ENCODE data around the gene KCNAB1. TPM values are rescaled to one million over a fixed set of nuclear protein-coding genes. Genes with fewer than 3 reads are reported as not detected.
"Not testable (repeated sequence)": the region's sequence is repeated elsewhere in the genome, so short reads cannot be mapped to it uniquely, and the experiment has no call there.

KCNAB1 gene
- polyA plus RNA-seq (2011; rRNA removed) (0.07 TPM in 1 of 2 replicates, not detected in the other), polyA minus RNA-seq (2011; rRNA and poly(A)+ RNA removed) (0.26 and 0.28 TPM in 2 replicates)

DNA sequence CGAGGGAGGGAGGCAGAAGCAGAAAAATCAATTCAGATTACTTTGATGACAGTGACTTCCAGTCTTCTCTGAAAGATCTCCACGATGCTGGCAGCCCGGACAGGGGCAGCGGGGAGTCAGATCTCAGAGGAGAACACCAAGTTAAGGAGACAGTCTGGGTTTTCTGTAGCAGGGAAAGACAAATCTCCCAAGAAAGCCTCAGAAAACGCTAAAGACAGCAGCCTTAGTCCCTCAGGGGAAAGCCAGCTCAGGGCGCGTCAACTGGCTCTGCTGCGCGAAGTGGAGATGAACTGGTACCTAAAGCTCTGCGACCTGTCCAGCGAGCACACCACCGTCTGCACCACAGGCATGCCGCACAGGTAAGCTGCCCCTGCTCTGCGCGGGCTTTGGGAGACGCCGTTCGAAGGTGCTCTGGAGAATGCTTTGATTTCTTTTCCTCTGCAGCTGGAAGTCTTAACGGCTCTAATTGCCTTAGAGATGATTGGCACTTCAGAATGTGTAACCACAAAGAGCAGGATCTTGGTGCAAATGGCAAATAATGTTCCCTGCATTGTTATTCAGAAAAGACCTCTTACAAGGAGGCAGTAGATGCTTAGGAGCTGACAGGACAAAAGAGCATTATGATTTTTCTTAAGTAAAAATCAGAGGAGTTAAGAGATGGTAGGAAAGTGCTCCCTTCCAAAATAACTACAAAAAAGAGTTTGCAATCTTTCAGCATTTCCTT is at the start of gene KCNAB1:
Gene KCNAB1, plus strand, starts transcription at position 51 of the 724 bp plus-strand sequence.
- Histone ChIP-seq H3K27ac (ENCODE audit: low read depth, low read length) (no peak within 1 kb of the TSS), H3K4me3 (ENCODE audit: low read depth, low read length) (no peak within 1 kb of the TSS), H3K9me3 (ENCODE audit: control insufficient read depth, insufficient read depth, low read length) (no peaks in the 10 kb centered on the region), H3K27me3 (ENCODE audit: control insufficient read depth, insufficient read depth, low read length) (no peaks in the 10 kb centered on the region)
- TF ChIP-seq, protein P1, sequence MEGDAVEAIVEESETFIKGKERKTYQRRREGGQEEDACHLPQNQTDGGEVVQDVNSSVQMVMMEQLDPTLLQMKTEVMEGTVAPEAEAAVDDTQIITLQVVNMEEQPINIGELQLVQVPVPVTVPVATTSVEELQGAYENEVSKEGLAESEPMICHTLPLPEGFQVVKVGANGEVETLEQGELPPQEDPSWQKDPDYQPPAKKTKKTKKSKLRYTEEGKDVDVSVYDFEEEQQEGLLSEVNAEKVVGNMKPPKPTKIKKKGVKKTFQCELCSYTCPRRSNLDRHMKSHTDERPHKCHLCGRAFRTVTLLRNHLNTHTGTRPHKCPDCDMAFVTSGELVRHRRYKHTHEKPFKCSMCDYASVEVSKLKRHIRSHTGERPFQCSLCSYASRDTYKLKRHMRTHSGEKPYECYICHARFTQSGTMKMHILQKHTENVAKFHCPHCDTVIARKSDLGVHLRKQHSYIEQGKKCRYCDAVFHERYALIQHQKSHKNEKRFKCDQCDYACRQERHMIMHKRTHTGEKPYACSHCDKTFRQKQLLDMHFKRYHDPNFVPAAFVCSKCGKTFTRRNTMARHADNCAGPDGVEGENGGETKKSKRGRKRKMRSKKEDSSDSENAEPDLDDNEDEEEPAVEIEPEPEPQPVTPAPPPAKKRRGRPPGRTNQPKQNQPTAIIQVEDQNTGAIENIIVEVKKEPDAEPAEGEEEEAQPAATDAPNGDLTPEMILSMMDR (IDR thresholded peaks at IDR 0.05; ENCODE audit: low read depth, low read length), result no peak
- CTCF ChIA-PET, result interaction anchor here (1.6 kb wide), 1 partner anchor 314 kb away, joined by 4 read pairs; the partner anchor contains the start of gene C3orf33
- POLR2A ChIA-PET, result no interaction called here
- DNase-seq (ENCODE audit: low read depth, low spot score), result no peak

DNA sequence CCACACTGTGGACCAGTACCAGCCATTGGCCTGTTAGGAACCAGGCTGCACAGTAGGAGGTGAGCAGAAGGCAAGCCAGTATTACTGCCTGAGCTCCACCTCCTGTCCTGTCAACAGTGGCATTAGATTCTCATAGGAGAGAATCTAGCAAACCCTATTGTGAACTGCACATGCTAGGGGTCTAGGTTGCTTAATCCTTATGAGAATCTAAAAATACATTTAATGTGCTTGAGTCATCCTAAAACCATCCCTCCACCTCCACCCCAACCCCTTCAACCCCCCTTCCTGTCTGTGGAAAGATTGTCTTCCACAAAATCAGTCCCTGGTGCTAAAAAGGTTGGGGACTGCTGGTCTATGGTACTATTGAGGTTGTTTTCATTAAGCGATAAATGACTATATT is 49.3 kb upstream of the KCNAB1 start:
- no peak overlapping the region for H3K27ac ChIP-seq (ENCODE audit: low read depth, low read length)
- ChIA-PET CTCF (no interaction called here), POLR2A (no interaction called here)
- TF ChIP-seq, protein P1 (IDR thresholded peaks at IDR 0.05; ENCODE audit: low read depth, low read length), result no peak
- H3K27me3 ChIP-seq (ENCODE audit: control insufficient read depth, insufficient read depth, low read length), result no peaks in the 10 kb centered on the region
- no peaks in the 10 kb centered on the region; the same call in 1 of the 2 replicates for H3K9me3 ChIP-seq (ENCODE audit: control insufficient read depth, insufficient read depth, low read length)
- DNase-seq (ENCODE audit: low read depth, low spot score), result no peak
- H3K4me3 ChIP-seq (ENCODE audit: low read depth, low read length), result no peak overlapping the region

DNA sequence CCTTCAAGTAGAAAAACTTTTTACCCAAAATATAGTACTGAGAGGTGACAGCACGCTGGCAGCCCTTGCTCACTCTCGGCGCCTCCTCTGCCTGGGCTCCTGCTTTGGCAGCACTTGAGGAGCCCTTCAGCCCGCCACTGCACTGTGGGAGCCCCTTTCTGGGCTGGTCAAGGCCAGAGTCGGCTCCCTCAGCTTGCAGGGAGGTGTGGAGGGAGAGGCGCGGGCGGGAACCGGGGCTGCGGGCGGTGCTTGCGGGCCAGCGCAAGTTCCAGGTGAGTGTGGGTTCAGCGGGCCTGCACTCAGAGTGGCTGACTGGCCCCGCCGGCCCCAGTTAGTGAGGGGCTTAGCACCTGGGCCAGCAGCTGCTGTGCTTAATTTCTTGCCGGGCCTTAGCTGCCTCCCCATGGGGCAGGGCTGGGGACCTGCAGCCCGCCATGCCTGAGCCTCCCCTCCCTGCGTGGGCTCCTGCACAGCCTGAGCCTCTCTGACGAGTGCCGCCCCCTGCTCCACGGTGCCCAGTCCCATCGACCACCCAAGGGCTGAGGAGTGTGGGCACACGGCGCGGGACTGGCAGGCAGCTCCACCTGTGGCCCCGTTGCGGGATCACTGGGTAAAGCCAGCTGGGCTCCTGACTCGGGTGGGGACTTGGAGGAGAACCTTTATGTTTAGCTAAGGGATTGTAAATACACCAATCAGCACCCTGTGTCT is 47.3 kb upstream of the KCNAB1 start:
- POLR2A ChIA-PET, CTCF ChIA-PET: not testable (repeated sequence)

DNA sequence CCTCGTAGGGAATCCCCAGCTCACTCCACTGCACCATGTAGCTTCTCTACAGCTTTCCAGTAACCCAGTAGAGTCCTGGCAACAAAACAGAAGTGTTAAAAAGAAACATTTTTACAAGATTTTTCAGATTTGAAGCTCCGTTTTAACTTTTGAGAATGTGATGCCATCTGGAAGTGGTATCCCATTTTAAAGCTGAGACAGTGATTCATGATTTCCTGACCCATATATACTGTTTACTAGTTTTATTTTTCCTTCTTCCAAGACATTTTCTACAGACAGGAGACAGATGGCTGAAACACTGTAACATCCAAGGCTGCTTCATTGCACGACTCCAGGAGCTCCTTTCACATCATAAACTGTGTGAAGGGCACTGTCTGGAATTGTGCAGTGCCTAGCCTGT is 30.3 kb upstream of the KCNAB1 start:
- POLR2A ChIA-PET, result no interaction called here
- no peak overlapping the region for H3K4me3 ChIP-seq (ENCODE audit: low read depth, low read length)

More for the DNA sequence above, 47.3 kb upstream of the KCNAB1 start:
- H3K27me3 ChIP-seq (ENCODE audit: control insufficient read depth, insufficient read depth, low read length); H3K9me3 ChIP-seq (ENCODE audit: control insufficient read depth, insufficient read depth, low read length); H3K27ac ChIP-seq (ENCODE audit: low read depth, low read length); DNase-seq (ENCODE audit: low read depth, low spot score); H3K4me3 ChIP-seq (ENCODE audit: low read depth, low read length): not testable (repeated sequence)

DNA sequence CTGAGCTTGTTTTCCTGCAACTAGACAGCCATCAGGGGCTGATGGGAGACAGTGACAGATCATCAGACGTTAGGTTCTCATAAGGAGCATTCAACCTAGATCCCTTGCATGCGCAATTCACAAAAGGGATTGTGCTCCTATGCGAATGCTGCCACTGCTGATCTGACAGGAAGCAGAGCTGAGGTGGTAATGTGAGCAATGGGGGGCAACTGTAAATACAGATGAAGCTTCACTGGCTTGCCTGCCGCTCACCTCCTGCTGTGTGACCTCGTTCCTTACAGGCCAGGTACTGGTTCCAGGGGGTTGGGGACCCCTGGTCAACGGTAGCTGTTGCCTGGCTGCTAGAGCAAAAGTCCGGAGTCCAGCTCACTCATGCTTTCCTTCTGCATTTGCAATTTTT is 26.4 kb upstream of the KCNAB1 start:
- ChIA-PET CTCF (interaction anchor here (0.6 kb wide), 1 partner anchor 362 kb away, joined by 3 read pairs; no protein-coding TSS in a partner anchor), POLR2A (no interaction called here)
- Histone ChIP-seq H3K4me3 (ENCODE audit: low read depth, low read length) (no peak overlapping the region), H3K27ac (ENCODE audit: low read depth, low read length) (no peak overlapping the region), H3K27me3 (ENCODE audit: control insufficient read depth, insufficient read depth, low read length) (no peaks in the 10 kb centered on the region), H3K9me3 (ENCODE audit: control insufficient read depth, insufficient read depth, low read length) (no peaks in the 10 kb centered on the region)
- TF ChIP-seq, protein P1 (IDR thresholded peaks at IDR 0.05; ENCODE audit: low read depth, low read length), result no peak
- no peak for DNase-seq (ENCODE audit: low read depth, low spot score)

More for the DNA sequence above, 30.3 kb upstream of the KCNAB1 start:
- TF ChIP-seq, protein P1 (IDR thresholded peaks at IDR 0.05; ENCODE audit: low read depth, low read length), result no peak
- Histone ChIP-seq H3K27me3 (ENCODE audit: control insufficient read depth, insufficient read depth, low read length) (no peaks in the 10 kb centered on the region), H3K9me3 (ENCODE audit: control insufficient read depth, insufficient read depth, low read length) (no peaks in the 10 kb centered on the region), H3K27ac (ENCODE audit: low read depth, low read length) (no peak overlapping the region)
- no peak for DNase-seq (ENCODE audit: low read depth, low spot score)
- CTCF ChIA-PET, result interaction anchor here (0.5 kb wide), 1 partner anchor 46 kb away, joined by 3 read pairs; no protein-coding TSS in a partner anchor

Data from AG04450 (cell line).